NCI-H1930 (cell line): ENCODE data around the gene DCDC2.
"Not testable (repeated sequence)": the region's sequence is repeated elsewhere in the genome, so short reads cannot be mapped to it uniquely, and the experiment has no call there.

Experiments
- DNase-seq, 2 experiments: peaks; one replicate each; lab custom pipeline; 2025; lab: John Stamatoyannopoulos, UW

Gene DCDC2

GRCh38 chr6:24357336-24358218, at the start of gene DCDC2:
Gene DCDC2, minus strand, starts transcription at chr6:24358059. Its CDS starts 309 bp downstream, at chr6:24357750.
- no peak for DNase-seq

GRCh38 chr6:24405262-24405661, 47.4 kb upstream of the DCDC2 start:
- DNase-seq = no peak

GRCh38 chr6:24403501-24403824, 45.6 kb upstream of the DCDC2 start:
- DNase-seq = no peak

GRCh38 chr6:24402697-24403500, 45.0 kb upstream of the DCDC2 start, which contains the start of gene MRS2:
Gene MRS2, plus strand, starts transcription at chr6:24402936. Its CDS starts 111 bp downstream, at chr6:24403047.
- DNase-seq = peak; percentile 76 to 88

GRCh38 chr6:24401458-24401857, 43.6 kb upstream of the DCDC2 start:
- no peak for DNase-seq

- not testable (repeated sequence) for DNase-seq
Measured at GRCh38 chr6:24400045-24401039, 42.5 kb upstream of the DCDC2 start.

- no peak for DNase-seq
Measured at GRCh38 chr6:24397631-24398030, 39.8 kb upstream of the DCDC2 start.

- no peak for DNase-seq
Measured at GRCh38 chr6:24396824-24397223, 39.0 kb upstream of the DCDC2 start.

- no peak for DNase-seq
Measured at GRCh38 chr6:24394780-24395437, 37.0 kb upstream of the DCDC2 start.

GRCh38 chr6:24394061-24394779, 36.4 kb upstream of the DCDC2 start:
- DNase-seq = no peak

GRCh38 chr6:24391756-24392405, 34.0 kb upstream of the DCDC2 start:
- no peak for DNase-seq

- no peak for DNase-seq
Measured at GRCh38 chr6:24391208-24391607, 33.3 kb upstream of the DCDC2 start.

GRCh38 chr6:24387818-24388217, 30.0 kb upstream of the DCDC2 start:
- DNase-seq = no peak

- no peak for DNase-seq
Measured at GRCh38 chr6:24385536-24386269, 27.8 kb upstream of the DCDC2 start.

GRCh38 chr6:24384369-24385130, 26.7 kb upstream of the DCDC2 start:
- not testable (repeated sequence) for DNase-seq

GRCh38 chr6:24382891-24383494, 25.1 kb upstream of the DCDC2 start:
- not testable (repeated sequence) for DNase-seq

GRCh38 chr6:24382220-24382540, 24.3 kb upstream of the DCDC2 start:
- DNase-seq = no peak
